Neural progenitor cell (in vitro differentiated cells): ENCODE data around the gene UNC80. TPM values are rescaled to one million over a fixed set of nuclear protein-coding genes. Genes with fewer than 3 reads are reported as not detected.

Experiments
- DNase-seq: peaks from one replicate; pipeline ENCODE4 v3.0.0-alpha.2; 2016; ENCODE audit warnings: low spot score
- H2AFZ ChIP-seq: fragments of 200-600 bp; sonication (generic); replicated peaks from 2 replicates; pipeline ENCODE4 v1.6.1; 2016; ENCODE audit warnings: antibody characterized with exemption
- H3F3A ChIP-seq: fragments of 200-600 bp; sonication (generic); 2 replicates; pipeline ENCODE4 v1.6.1; 2016; ENCODE audit warnings: antibody characterized with exemption, low read depth
- H3K27ac ChIP-seq: fragments of 200-600 bp; sonication (generic); 2 replicates; pipeline ENCODE4 v1.5.1; 2016; ENCODE audit warnings: mild to moderate bottlenecking
- H3K27me3 ChIP-seq: fragments of 200-600 bp; sonication (generic); 2 replicates; pipeline ENCODE4 v1.6.1; 2016; ENCODE audit warnings: mild to moderate bottlenecking, moderate library complexity
- H3K36me3 ChIP-seq: fragments of 200-600 bp; sonication (generic); 2 replicates; pipeline ENCODE4 v1.5.1; 2016
- H3K4me1 ChIP-seq: fragments of 200-600 bp; sonication (generic); 2 replicates; pipeline ENCODE4 v1.6.1; 2016; ENCODE audit warnings: mixed run types
- H3K4me2 ChIP-seq: fragments of 200-600 bp; sonication (generic); 2 replicates; pipeline ENCODE4 v1.6.1; 2016
- H3K4me3 ChIP-seq: fragments of 200-600 bp; sonication (generic); 2 replicates; pipeline ENCODE4 v1.5.1; 2016
- H3K79me2 ChIP-seq: fragments of 200-600 bp; sonication (generic); 2 replicates; pipeline ENCODE4 v1.6.1; 2016; ENCODE audit warnings: low read depth
- H3K9ac ChIP-seq: fragments of 200-600 bp; sonication (generic); 2 replicates; pipeline ENCODE4 v1.6.1; 2016
- H3K9me3 ChIP-seq: fragments of 200-600 bp; sonication (generic); 2 replicates; pipeline ENCODE4 v1.5.1; 2016; ENCODE audit warnings: low read depth
- H4K20me1 ChIP-seq: fragments of 200-600 bp; sonication (generic); 2 replicates; pipeline ENCODE4 v1.6.1; 2016; ENCODE audit warnings: low read depth
- H3K27ac Mint-ChIP-seq: 3 replicates; pipeline ENCODE4 v1.8.0; 2021; ENCODE audit warnings: mixed read lengths
- H3K27me3 Mint-ChIP-seq: 2 replicates; pipeline ENCODE4 v1.8.0; 2022; ENCODE audit warnings: low read depth, mild to moderate bottlenecking, inconsistent platforms, moderate library complexity, mixed read lengths; ENCODE audit not compliant: insufficient read depth
- H3K36me3 Mint-ChIP-seq: 3 replicates; pipeline ENCODE4 v1.8.0; 2021; ENCODE audit warnings: mixed read lengths
- H3K4me1 Mint-ChIP-seq: 3 replicates; pipeline ENCODE4 v1.8.0; 2021; ENCODE audit warnings: mixed read lengths
- H3K4me3 Mint-ChIP-seq: 3 replicates; pipeline ENCODE4 v1.8.0; 2021; ENCODE audit warnings: mild to moderate bottlenecking, moderate library complexity, mixed read lengths
- H3K9me3 Mint-ChIP-seq: 3 replicates; pipeline ENCODE4 v1.8.0; 2020; ENCODE audit warnings: mixed read lengths
- CTCF ChIP-seq: fragments of 200-600 bp; sonication (generic); IDR thresholded peaks from 2 replicates; pipeline ENCODE4 v1.5.1; 2017; ENCODE audit warnings: antibody characterized with exemption, mild to moderate bottlenecking
- EZH2 ChIP-seq: fragments of 200-600 bp; sonication (generic); IDR thresholded peaks from 2 replicates; pipeline ENCODE4 v1.6.1; 2017; ENCODE audit warnings: antibody characterized with exemption, mild to moderate bottlenecking, moderate library complexity
- EZH2phosphoT487 ChIP-seq: fragments of 200-600 bp; sonication (generic); IDR thresholded peaks from 2 replicates; pipeline ENCODE4 v1.6.1; 2017; ENCODE audit warnings: antibody characterized with exemption
- total RNA-seq: library from RNA; depleted of rRNA; stranded (reverse); fragments of >200 nt; gene quantifications from 2 replicates; pipeline ENCODE4 v1.2.3, GENCODE V29; 2015; ENCODE audit warnings: low replicate concordance

The UNC80 gene
- total RNA-seq, 1 donor from 2014 or later: 1.9 TPM

DNA sequence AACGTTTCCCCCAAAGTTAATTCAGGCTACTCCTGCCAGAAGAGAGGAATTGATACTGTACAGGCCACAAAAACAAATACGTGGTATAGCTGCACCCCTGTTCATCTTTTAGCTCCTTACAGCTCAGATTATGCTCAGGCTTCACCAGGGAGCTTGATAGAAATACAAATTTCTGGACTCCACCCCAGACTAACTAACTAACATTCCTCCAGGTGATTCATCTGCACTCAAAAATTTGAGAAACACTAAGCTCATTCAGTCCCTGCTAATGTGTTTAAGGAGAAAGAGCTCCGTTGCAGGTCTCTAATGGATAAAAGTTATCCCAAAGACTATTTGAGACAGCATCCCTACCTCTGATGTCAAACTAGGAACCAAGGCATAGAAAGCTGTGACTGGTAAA, 36.8 kb upstream of the UNC80 start:
- no peak overlapping the region for H3K4me3 Mint-ChIP-seq
- no peaks in the 10 kb centered on the region for H3K9me3 Mint-ChIP-seq
- H3K27ac Mint-ChIP-seq: no peak overlapping the region
- no peak overlapping the region for H3K4me2 ChIP-seq
- no peak for TF ChIP-seq EZH2phosphoT487
- no peak for TF ChIP-seq CTCF
- no peak for TF ChIP-seq EZH2
- H3K27me3 ChIP-seq: no peaks in the 10 kb centered on the region
- H3K9me3 ChIP-seq: no peaks in the 10 kb centered on the region
- H3K79me2 ChIP-seq: no peaks in the 10 kb centered on the region
- no peak for DNase-seq
- H3F3A ChIP-seq: no peaks in the 10 kb centered on the region
- no peaks in the 10 kb centered on the region for H3K27me3 Mint-ChIP-seq
- no peaks in the 10 kb centered on the region for H3K4me1 Mint-ChIP-seq
- H3K4me3 ChIP-seq: no peak overlapping the region
- no peak overlapping the region for H2AFZ ChIP-seq
- H4K20me1 ChIP-seq: no peaks in the 10 kb centered on the region
- H3K4me1 ChIP-seq: no peaks in the 10 kb centered on the region
- peaks cover 21% of the 10 kb centered on the region for H3K36me3 Mint-ChIP-seq
- H3K36me3 ChIP-seq: no peaks in the 10 kb centered on the region
- no peak overlapping the region for H3K9ac ChIP-seq
- H3K27ac ChIP-seq: no peak overlapping the region

DNA sequence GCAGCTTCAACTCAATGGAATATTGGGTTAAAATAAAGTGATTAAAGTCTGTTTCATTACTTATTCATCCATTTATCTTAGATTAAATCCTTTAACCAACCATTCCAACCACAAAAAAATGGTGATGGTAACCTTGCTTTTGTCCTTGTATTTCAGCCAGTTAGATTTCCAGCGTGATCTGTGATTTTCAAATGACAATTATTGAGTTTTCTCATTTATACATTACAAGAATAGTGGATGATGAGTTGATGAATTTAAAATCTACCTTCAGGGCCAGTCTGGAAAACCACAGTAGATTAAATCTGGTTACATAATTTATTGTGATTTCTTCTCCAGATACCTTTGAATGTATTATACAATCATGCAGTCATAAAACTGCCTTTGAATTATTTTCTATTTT, 29.7 kb upstream of the UNC80 start:
- Histone ChIP-seq H3K4me1 (no peaks in the 10 kb centered on the region), H3K27ac (no peak overlapping the region), H3K4me3 (no peak overlapping the region), H3K9ac (no peak overlapping the region), H3K36me3 (no peaks in the 10 kb centered on the region), H4K20me1 (no peaks in the 10 kb centered on the region), H3K27me3 (no peaks in the 10 kb centered on the region), H3K79me2 (no peaks in the 10 kb centered on the region), H3F3A (no peaks in the 10 kb centered on the region), H2AFZ (no peak overlapping the region), H3K4me2 (no peak overlapping the region), H3K9me3 (no peaks in the 10 kb centered on the region)
- no peak overlapping the region for H3K27ac Mint-ChIP-seq
- TF ChIP-seq EZH2 (no peak), CTCF (no peak), EZH2phosphoT487 (no peak)
- H3K36me3 Mint-ChIP-seq: no peaks in the 10 kb centered on the region
- no peaks in the 10 kb centered on the region for H3K4me1 Mint-ChIP-seq
- no peak for DNase-seq
- peaks cover 4% of the 10 kb centered on the region for H3K9me3 Mint-ChIP-seq
- no peaks in the 10 kb centered on the region for H3K27me3 Mint-ChIP-seq
- no peak overlapping the region for H3K4me3 Mint-ChIP-seq

DNA sequence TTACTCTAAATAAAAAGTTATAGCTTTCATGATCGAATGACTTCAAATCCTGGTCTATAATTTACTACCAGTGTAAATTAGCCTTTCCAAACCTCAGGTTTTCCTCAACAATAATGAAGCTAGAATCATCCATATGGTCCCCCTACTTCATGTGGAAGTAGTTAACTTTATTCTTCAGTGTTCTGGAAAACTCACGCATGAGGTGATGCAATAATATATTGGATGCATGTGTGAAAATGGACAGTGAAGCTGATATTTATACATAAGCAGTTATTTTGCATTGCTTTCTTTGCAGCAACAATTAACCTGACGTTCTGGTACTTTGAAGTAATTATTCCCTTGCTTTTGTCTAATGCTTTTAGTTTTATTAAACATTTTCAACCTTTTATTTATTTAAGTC, 18.6 kb upstream of the UNC80 start:
- H3K9me3 Mint-ChIP-seq: no peaks in the 10 kb centered on the region
- no peak overlapping the region for H2AFZ ChIP-seq
- no peak overlapping the region for H3K9ac ChIP-seq
- H3K4me3 Mint-ChIP-seq: no peak overlapping the region
- DNase-seq: no peak
- H3K79me2 ChIP-seq: no peaks in the 10 kb centered on the region
- H3K9me3 ChIP-seq: no peaks in the 10 kb centered on the region
- no peaks in the 10 kb centered on the region for H4K20me1 ChIP-seq
- H3K4me2 ChIP-seq: no peak overlapping the region
- no peak for TF ChIP-seq EZH2
- no peak for TF ChIP-seq CTCF
- TF ChIP-seq EZH2phosphoT487: no peak
- peaks cover 56% of the 10 kb centered on the region for H3K27me3 ChIP-seq
- H3K4me1 Mint-ChIP-seq: peaks cover 3% of the 10 kb centered on the region
- H3K4me3 ChIP-seq: no peak overlapping the region
- no peaks in the 10 kb centered on the region for H3K36me3 Mint-ChIP-seq
- H3K27me3 Mint-ChIP-seq: no peaks in the 10 kb centered on the region
- no peaks in the 10 kb centered on the region for H3K4me1 ChIP-seq
- no peak overlapping the region for H3K27ac Mint-ChIP-seq
- no peaks in the 10 kb centered on the region for H3F3A ChIP-seq
- H3K27ac ChIP-seq: no peak overlapping the region
- no peaks in the 10 kb centered on the region for H3K36me3 ChIP-seq
